B cell (primary cell): ENCODE results near the gene SMU1. TPM values are rescaled to one million over a fixed set of nuclear protein-coding genes. Genes with fewer than 3 reads are reported as not detected.

ENCODE experiments used
- ATAC-seq: fragments of 200-7000 bp; cut with Tn5 transposase; one replicate; pipeline ENCODE4 v1.10.0; 2021; ENCODE audit warnings: low read depth, mild to moderate bottlenecking, moderate number of reproducible peaks, moderate library complexity
- CTCF ChIA-PET: fragments of 350-600 bp; sonication (Branson Sonifier 250); formaldehyde crosslinking; loops from one replicate; lab custom pipeline; 2021; ENCODE audit warnings: antibody characterized with exemption, inconsistent platforms; lab: Charles Lee
- POLR2A ChIA-PET: fragments of 350-600 bp; sonication (Branson Sonifier 250); formaldehyde crosslinking; loops from one replicate; lab custom pipeline; 2021; ENCODE audit warnings: antibody characterized with exemption; lab: Charles Lee
- DNase-seq: peaks from one replicate; pipeline ENCODE4 v3.0.0; 2013
- H2AFZ ChIP-seq: 2 replicates; pipeline ENCODE4 v1.6.1; 2012; ENCODE audit warnings: mild to moderate bottlenecking, low read depth, low read length; ENCODE audit not compliant: insufficient read depth, poor library complexity, severe bottlenecking
- H3K27ac ChIP-seq, 2 donors: 1 replicate in 1 of 2; 2 replicates in 1 of 2; pipeline ENCODE4 v1.5.1; 2012 to 2013; ENCODE audit warnings: low read length in 2 of 2, mild to moderate bottlenecking in 2 of 2, moderate library complexity in 1 of 2
- H3K27me3 ChIP-seq, 4 experiments: fragments of 200-600 bp in 1 of 4; sonication (generic) in 1 of 4; replicated peaks in 1 of 4; 1 replicate in 2 of 4; 2 replicates in 2 of 4; pipeline versions ENCODE4 v1.6.1 to v1.7.0; 2013 to 2016; ENCODE audit warnings: low read length in 3 of 4, mild to moderate bottlenecking in 2 of 4, mixed read lengths in 1 of 4, moderate library complexity in 1 of 4; ENCODE audit not compliant: insufficient read depth in 4 of 4, control insufficient read depth in 3 of 4; ENCODE audit errors: control extremely low read depth in 1 of 4
- H3K36me3 ChIP-seq, 2 experiments: replicated peaks in 1 of 2; 1 replicate in 1 of 2; 2 replicates in 1 of 2; pipeline versions ENCODE4 v1.6.1 to v1.7.1; 2013; ENCODE audit warnings: low read length in 1 of 2; ENCODE audit not compliant: insufficient read depth in 2 of 2, control insufficient read depth in 1 of 2; ENCODE audit errors: control extremely low read depth in 1 of 2, extremely low read depth in 1 of 2
- H3K4me1 ChIP-seq, 2 donors: fragments of 200-600 bp in 1 of 2; sonication (generic) in 1 of 2; 1 replicate in 1 of 2; 2 replicates in 1 of 2; pipeline versions ENCODE4 v1.5.1 to v1.6.1; 2013 to 2017; ENCODE audit warnings: low read length in 2 of 2; ENCODE audit not compliant: control insufficient read depth in 2 of 2, insufficient read depth in 2 of 2
- H3K4me2 ChIP-seq: replicated peaks from 2 replicates; pipeline ENCODE3; 2012; ENCODE audit warnings: mild to moderate bottlenecking, low read depth, low read length; ENCODE audit not compliant: poor library complexity, severe bottlenecking
- H3K4me3 ChIP-seq, 5 experiments: fragments of 200-600 bp in 1 of 5; sonication (generic) in 1 of 5; 1 replicate in 3 of 5; 2 replicates in 2 of 5; pipeline versions ENCODE4 v1.5.1 to v1.7.0; 2011 to 2016; ENCODE audit warnings: low read length in 4 of 5, mild to moderate bottlenecking in 4 of 5, low read depth in 2 of 5, control low read depth in 1 of 5, moderate library complexity in 1 of 5; ENCODE audit not compliant: insufficient read depth in 1 of 5; ENCODE audit errors: control extremely low read depth in 1 of 5, extremely low read depth in 1 of 5
- H3K79me2 ChIP-seq: fragments of 200-600 bp; sonication (generic); one replicate; pipeline ENCODE4 v1.6.0; 2016; ENCODE audit warnings: low read length; ENCODE audit not compliant: control insufficient read depth, insufficient read depth
- H3K9ac ChIP-seq: fragments of 200-600 bp; sonication (generic); 2 replicates; pipeline ENCODE4 v1.6.1; 2017; ENCODE audit warnings: mild to moderate bottlenecking, low read length, moderate library complexity
- H3K9me3 ChIP-seq, 3 donors: one replicate each; pipeline versions ENCODE4 v1.6.1 to v1.7.1; 2013; ENCODE audit warnings: low read length in 2 of 3; ENCODE audit not compliant: control insufficient read depth in 2 of 3, insufficient read depth in 1 of 3; ENCODE audit errors: control extremely low read depth in 1 of 3
- H4K20me1 ChIP-seq: 2 replicates; pipeline ENCODE4 v1.6.0; 2012; ENCODE audit warnings: mild to moderate bottlenecking, low read length; ENCODE audit not compliant: insufficient read depth, control insufficient read depth, poor library complexity, severe bottlenecking
- H3K27ac Mint-ChIP-seq: one replicate; pipeline ENCODE4 v1.8.0; 2021; ENCODE audit warnings: mixed read lengths
- H3K27me3 Mint-ChIP-seq: one replicate; pipeline ENCODE4 v1.8.0; 2021; ENCODE audit warnings: mixed read lengths
- H3K4me1 Mint-ChIP-seq: one replicate; pipeline ENCODE4 v1.8.0; 2021; ENCODE audit warnings: mixed read lengths
- H3K4me3 Mint-ChIP-seq: one replicate; pipeline ENCODE4 v1.8.0; 2021; ENCODE audit warnings: mixed read lengths
- H3K9me3 Mint-ChIP-seq: one replicate; pipeline ENCODE4 v1.8.0; 2022; ENCODE audit warnings: mixed read lengths; ENCODE audit not compliant: insufficient read depth
- EZH2 ChIP-seq: IDR thresholded peaks from 2 replicates; pipeline ENCODE4 v1.6.1; 2012; ENCODE audit warnings: borderline replicate concordance, low read depth, mild to moderate bottlenecking, moderate library complexity, low read length; ENCODE audit not compliant: insufficient read depth, poor library complexity, severe bottlenecking
- WGBS: methylation state at CpG from one replicate; pipeline ENCODE4 v1.1.5; 2013; ENCODE audit warnings: missing lambda C conversion rate; ENCODE audit not compliant: insufficient coverage; 5-methylcytosine and 5-hydroxymethylcytosine counted together
- intact Hi-C: fragments of 100-400 bp; cut with micrococcal nuclease; formaldehyde crosslinking; loops from one replicate; pipeline ENCODE4 v1.10.0; 2022
- polyA plus RNA-seq: library from polyadenylated mRNA; depleted of rRNA; stranded (reverse); fragments of >200 nt; gene quantifications from 2 replicates; pipeline ENCODE4 v1.2.3, GENCODE V29; 2012
- total RNA-seq, 2 donors: library from RNA; stranded (reverse); fragments of 120-200 nt in 1 of 2; gene quantifications; 1 replicate in 1 of 2; 2 replicates in 1 of 2; pipeline versions ENCODE4 v1.2.3 to v1.2.4, GENCODE V29; 2013 to 2022
- TF ChIP-seq, protein P1 (sequence below): fragments of 200-600 bp; IDR thresholded peaks from one replicate; pipeline ENCODE4 v1.8.0; 2022; ENCODE audit warnings: antibody characterized with exemption, mild to moderate bottlenecking

SMU1 gene
- total and polyA plus RNA-seq, 2 donors (not counting 1 experiment from before 2014, with no cell fraction given) = 6.2 to 26.3 TPM

DNA sequence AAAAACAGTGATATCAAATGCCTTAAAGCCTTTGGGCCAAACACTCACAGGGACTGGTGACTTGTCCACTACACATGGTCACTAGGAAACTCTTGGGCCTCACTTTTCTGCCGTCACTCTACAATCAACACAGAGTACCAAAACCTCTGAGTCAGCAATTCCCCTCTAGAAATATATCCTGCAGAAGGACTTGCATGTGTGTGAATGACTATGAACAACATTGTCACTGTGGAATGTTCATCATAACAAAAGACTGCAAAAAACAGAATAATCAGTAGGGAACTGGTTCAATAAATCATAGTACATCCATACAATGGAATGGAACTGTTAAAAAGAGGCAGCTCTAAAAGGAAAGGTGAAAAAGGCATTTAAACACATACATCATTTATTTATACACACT is 44.1 kb upstream of the SMU1 start:
- no peaks in the 10 kb centered on the region for H3K27me3 ChIP-seq
- H2AFZ ChIP-seq = no peak overlapping the region
- no CpG with 5 or more reads among the region's 1 CpG for WGBS
- H3K4me1 Mint-ChIP-seq = peaks cover 74% of the 10 kb centered on the region
- DNase-seq = no peak
- H3K4me3 Mint-ChIP-seq = peak overlapping the region; percentile 61
- H3K9me3 ChIP-seq = no peaks in the 10 kb centered on the region
- ATAC-seq = no peak
- no peaks in the 10 kb centered on the region for H3K9me3 Mint-ChIP-seq
- H3K4me2 ChIP-seq = peak overlapping the region; percentile 15
- peaks cover 92% of the 10 kb centered on the region for H3K79me2 ChIP-seq
- H3K9ac ChIP-seq = no peak overlapping the region
- TF ChIP-seq EZH2 = no peak
- TF ChIP-seq, protein P1, sequence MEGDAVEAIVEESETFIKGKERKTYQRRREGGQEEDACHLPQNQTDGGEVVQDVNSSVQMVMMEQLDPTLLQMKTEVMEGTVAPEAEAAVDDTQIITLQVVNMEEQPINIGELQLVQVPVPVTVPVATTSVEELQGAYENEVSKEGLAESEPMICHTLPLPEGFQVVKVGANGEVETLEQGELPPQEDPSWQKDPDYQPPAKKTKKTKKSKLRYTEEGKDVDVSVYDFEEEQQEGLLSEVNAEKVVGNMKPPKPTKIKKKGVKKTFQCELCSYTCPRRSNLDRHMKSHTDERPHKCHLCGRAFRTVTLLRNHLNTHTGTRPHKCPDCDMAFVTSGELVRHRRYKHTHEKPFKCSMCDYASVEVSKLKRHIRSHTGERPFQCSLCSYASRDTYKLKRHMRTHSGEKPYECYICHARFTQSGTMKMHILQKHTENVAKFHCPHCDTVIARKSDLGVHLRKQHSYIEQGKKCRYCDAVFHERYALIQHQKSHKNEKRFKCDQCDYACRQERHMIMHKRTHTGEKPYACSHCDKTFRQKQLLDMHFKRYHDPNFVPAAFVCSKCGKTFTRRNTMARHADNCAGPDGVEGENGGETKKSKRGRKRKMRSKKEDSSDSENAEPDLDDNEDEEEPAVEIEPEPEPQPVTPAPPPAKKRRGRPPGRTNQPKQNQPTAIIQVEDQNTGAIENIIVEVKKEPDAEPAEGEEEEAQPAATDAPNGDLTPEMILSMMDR = no peak
- peaks cover 3 to 60% of the 10 kb centered on the region in 2 experiments for H3K36me3 ChIP-seq
- ChIA-PET CTCF (interaction anchor here (0.9 to 2.0 kb wide), 5 partner anchors 38 to 106 kb away, joined by 3 to 8 read pairs (median 4); no protein-coding TSS in a partner anchor), POLR2A (interaction anchor here (0.6 kb wide), 2 partner anchors 30 to 38 kb away, joined by 4 to 8 read pairs; no protein-coding TSS in a partner anchor)
- H3K27ac Mint-ChIP-seq = peak overlapping the region; percentile 64
- H3K27me3 Mint-ChIP-seq = no peaks in the 10 kb centered on the region
- H4K20me1 ChIP-seq = no peaks in the 10 kb centered on the region
- peak overlapping the region in 1 of 2 donors; percentile 51 for H3K27ac ChIP-seq
- intact Hi-C loops = no loop called here
- H3K4me3 ChIP-seq = no peak overlapping the region
- H3K4me1 ChIP-seq = peaks cover 57 to 74% of the 10 kb centered on the region in 2 donors

DNA sequence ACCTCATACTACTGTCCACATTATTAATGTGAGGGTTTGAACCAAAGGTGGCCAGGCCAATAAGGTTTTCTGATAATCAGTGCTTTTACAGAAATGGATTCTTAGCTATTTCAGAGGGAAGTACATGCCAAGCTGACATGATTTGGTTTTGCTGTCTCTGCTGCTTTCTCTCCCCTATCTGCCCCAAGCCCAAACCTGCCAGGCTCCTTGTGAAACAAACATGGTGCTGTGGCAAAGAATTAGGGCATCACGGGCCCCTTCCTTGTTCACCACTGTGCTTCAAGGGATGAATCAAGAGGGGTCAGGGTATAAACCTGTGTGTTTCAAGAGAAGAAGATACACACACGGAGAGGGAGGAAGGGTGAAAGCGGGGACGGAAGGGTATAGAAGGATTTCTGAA is 41.3 kb upstream of the SMU1 start:
- Histone ChIP-seq H3K4me2 (peak overlapping the region; percentile 53), H4K20me1 (peaks cover 15% of the 10 kb centered on the region), H3K4me1 (peaks cover 33 to 50% of the 10 kb centered on the region in 2 donors), H3K9me3 (no peaks in the 10 kb centered on the region), H3K9ac (peak overlapping the region; percentile 41), H3K79me2 (peaks cover 91% of the 10 kb centered on the region), H3K27ac (peak overlapping the region; percentile 69 to 84), H3K36me3 (peaks cover 7 to 77% of the 10 kb centered on the region in 2 experiments), H3K27me3 (no peaks in the 10 kb centered on the region), H2AFZ (no peak overlapping the region), H3K4me3 (no peak overlapping the region)
- H3K9me3 Mint-ChIP-seq = no peaks in the 10 kb centered on the region
- H3K4me3 Mint-ChIP-seq = peak overlapping the region; percentile 42
- ChIA-PET CTCF (interaction anchor here (1.5 to 3.8 kb wide), 2 partner anchors 53 to 109 kb away, joined by 4 to 16 read pairs; no protein-coding TSS in a partner anchor), POLR2A (interaction anchor here (1.0 kb wide), 1 partner anchor 45 kb away, joined by 3 read pairs; no protein-coding TSS in a partner anchor)
- ATAC-seq (no peak), DNase-seq (no peak)
- intact Hi-C loops = no loop called here
- peak overlapping the region; percentile 86 for H3K27ac Mint-ChIP-seq
- H3K27me3 Mint-ChIP-seq = no peaks in the 10 kb centered on the region
- H3K4me1 Mint-ChIP-seq = peaks cover 58% of the 10 kb centered on the region
- no peak for TF ChIP-seq EZH2
- TF ChIP-seq, protein P1 = no peak
- no CpG with 5 or more reads among the region's 4 CpGs for WGBS
